HG03469 (cell line): ENCODE measurements around the gene TSPAN11.

Source experiments
- ATAC-seq: cut with Tn5 transposase; IDR thresholded peaks from one replicate; pipeline ENCODE4 v1.9.1; 2021; ENCODE audit warnings: mild to moderate bottlenecking, moderate library complexity, moderate number of reproducible peaks; ENCODE audit not compliant: unreplicated experiment

TSPAN11 gene

DNA sequence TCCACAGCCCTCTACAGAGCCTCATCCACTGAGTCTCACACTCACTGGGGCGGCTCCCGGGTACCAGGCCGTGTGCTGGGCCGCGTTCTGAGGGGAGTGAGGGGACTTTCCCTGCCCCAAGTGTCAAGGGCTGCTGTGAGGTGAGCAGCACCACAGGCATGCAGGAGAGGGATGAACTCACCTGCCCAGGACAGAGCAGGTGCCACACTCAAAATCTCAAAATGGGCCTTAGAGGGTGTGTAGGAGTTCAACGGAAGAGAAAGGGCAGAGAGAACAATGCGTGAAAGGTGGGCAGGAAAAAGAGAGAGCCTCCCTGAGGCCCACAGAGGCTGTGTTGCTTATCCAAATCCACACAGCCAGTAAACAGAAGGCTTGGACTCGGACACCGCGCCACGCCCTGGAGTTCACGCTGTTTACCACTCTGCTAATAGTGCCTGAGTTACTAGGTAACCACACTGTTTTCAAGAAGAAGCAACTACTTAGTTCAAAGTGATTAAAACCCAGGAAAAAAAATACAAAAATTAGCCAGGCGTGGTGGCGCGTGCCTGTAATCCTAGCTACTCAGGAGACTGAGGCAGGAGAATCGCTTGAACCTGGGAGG lies 32.7 kb downstream of the TSPAN11 start:
- ATAC-seq = no peak

DNA sequence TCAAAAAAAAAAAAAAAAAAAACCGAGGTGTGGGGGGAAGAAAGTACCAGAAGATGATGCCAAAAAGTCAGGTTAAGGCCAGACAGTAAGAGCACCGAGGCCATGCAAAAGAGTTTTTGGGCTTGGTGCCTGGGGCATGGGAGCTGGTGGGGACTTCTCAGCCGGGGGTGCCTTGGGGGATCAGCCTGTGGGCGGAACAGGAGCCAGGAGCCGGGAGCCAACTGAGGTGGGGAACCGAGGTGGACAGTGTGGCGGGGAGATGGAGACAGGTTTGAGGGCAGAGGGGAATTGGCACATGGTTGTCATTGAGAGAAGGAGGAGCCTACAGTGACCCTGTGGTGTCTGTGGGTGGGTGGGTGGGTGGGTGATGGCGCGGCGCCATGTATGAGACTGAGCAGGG lies 33.2 kb downstream of the TSPAN11 start:
- ATAC-seq = no peak

DNA sequence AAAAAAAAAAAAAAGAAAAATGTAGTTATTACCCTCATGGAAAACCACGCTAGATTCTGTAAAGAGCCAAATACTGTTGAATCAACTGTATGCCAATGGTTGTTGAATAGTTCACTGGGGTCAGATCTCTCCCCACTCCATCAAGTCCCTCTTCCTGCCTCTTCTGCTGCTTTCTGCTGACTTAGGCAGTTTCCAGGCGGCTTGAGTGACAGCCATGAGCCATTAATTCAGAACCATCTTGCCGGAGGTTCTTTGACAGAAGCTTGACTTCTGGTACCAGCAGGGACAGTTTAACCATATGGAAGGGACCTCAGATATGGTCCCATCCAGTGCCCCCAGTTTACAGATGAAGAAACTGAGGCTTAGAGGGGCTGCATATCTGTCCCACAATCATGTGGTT lies 34.5 kb downstream of the TSPAN11 start:
- ATAC-seq = no peak

DNA sequence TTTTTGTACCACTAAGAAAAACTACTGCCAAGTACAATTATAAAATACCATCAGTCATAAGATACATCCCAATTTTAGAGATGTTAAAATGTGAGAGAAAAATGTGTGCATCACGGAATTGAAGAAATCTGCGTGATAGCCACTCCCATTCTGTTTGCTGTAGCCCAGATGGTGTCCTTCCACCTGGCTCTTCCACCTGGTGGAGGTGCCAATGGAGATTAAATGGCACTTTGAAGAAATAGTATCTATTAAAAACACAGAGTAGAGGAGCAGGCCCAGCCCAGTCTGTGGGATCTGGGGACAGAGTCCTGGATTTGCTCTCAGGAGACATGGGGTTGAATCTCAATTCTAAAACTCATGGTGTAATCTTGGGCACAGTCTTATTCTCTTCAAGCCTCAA lies 35.5 kb downstream of the TSPAN11 start:
- no peak for ATAC-seq

DNA sequence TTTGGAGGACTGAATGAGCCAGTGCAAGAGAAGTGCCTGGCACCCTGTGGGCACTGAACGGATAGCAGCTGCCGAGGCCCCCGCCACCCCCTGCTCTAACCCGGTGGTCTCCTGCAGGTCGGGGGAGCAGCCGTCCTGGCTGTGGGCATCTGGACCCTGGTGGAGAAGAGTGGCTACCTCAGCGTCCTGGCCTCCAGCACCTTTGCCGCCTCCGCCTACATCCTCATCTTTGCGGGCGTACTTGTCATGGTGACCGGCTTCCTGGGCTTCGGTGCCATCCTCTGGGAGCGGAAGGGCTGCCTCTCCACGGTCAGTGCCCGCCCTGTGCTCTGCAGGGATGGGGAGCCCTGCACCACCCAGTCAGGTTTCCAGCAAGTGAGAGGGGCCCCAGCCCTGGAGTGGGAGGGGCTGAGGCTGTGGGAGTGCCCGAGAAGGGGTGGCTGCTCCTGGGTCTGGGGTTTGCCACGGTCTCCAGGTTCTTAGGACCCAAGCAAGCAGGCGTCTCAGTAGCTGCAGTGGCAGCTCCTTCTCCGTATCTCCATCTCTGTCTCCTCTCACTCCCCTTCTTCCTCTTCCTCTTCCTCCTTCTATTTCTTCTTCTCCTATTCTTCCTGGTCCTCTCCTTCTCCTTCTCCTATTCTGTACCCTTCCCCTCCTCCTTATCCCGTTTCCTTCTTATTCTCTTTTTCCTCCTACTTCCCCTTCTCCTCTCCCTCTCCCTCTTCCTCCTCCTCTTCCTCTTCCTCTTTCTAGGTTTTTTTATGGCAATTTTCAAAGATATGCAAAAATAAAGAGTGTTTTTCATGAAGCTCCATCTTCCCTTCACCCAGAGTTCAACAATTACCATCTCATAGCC lies 37.4 kb downstream of the TSPAN11 start:
- ATAC-seq = no peak

DNA sequence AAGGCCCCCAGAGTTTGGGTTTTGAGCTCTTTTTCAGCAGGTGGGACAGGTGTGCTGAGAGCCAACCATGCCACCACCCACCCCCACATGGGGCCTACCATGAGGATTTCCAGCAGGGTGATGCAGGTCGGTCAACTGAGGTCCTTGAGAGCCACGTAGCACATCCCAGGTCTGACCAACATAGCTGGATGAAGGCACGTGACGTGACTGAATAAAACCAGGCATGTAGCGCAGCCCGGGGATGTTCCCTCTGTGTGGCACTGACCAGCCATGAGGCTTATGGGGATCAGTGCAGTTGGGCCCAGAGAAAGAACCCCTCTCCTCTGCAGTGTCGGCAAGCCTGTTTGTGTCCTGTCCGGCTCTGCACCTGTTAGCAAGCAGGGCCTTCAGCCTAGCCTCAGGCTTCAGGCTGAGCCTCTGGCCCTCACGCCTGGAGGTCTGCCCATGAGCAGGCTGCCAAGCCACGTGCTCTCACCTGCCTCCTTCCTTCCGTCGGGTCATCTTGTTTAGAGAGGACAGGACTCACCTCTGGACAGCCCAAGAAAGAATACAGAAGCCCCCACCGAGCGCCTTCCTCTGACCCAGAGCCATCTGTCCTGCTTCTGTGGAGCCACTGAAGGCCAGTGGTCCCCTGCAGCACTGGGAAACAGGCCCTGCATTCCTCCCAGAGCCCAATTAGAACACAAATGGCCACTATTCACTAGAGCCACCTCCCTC lies 38.5 kb downstream of the TSPAN11 start:
- ATAC-seq = no peak

DNA sequence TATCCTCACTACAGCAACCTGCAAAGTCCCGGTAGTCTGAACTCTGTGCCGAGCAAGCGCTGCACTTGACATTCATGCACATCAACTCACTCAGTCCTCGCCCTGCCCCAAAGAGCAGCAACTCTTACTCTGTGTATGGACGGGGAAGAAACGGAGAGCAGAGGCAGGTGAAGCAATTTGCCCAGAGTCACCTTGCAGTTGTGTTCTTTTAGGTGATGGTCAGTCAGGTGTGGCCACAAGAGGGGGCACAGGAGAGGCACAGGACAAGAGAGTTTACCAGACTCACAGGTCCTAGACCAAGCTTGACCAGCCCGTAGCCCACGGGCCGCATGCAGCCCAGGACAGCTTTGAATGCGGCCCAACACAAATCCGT lies 39.1 kb downstream of the TSPAN11 start:
- ATAC-seq = no peak

DNA sequence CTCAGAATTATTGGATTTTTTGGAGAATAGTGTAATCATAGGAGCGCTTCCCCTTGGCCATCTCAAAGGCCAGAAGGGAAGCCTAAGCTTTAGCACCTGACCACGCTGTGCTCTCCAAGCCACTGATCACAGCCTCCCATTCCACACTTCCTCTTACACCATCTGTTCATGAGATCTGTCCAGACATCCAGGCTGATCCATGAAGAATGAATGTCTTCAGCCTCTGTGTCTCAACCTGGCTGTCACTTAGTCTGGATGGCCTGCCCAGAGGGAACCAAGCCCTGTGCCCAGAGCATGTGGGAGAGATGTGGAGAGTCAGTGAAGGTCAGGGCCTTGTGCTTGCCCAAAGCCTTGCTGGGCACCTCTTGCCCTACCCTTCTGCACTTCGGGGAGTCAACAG lies 40.5 kb downstream of the TSPAN11 start:
- no peak for ATAC-seq

DNA sequence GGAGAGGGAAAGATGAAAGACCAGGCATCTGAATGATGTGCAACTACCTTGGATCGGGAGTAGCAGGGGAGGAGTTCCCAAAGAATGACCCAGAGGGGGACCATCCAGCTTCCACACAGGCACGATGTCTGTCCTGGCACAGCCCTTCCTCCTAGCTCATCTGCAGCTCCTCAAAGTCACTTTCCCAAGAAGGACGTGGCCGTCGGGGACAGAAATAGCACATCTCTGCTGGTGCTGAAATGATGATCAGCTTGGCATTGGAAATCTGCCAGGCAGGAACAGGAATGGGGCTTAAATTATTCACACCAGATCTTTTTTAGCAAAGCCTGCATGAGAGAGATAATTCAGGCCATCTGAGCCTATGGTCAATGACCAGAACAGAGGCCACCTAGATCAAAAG lies 41.7 kb downstream of the TSPAN11 start:
- no peak for ATAC-seq

DNA sequence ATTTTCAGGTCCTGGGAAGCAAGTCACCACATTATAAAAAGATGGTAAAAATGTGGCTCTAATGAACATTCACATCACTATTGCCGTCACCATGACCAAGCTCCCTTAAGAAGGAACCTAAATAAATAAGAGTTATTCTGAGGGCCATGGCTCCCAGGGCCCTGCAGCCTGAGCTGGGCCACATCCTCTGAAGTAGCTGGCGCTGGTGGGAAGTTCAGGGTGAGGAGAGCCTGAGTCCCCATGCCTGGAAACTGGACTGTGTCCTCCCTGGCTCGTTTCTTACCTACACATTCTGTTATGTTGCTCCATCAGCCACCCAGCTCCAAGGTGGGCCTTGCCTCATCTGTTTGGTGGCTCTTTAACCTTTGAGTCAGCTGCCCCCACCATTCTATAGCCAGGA lies 42.5 kb downstream of the TSPAN11 start:
- ATAC-seq = no peak

DNA sequence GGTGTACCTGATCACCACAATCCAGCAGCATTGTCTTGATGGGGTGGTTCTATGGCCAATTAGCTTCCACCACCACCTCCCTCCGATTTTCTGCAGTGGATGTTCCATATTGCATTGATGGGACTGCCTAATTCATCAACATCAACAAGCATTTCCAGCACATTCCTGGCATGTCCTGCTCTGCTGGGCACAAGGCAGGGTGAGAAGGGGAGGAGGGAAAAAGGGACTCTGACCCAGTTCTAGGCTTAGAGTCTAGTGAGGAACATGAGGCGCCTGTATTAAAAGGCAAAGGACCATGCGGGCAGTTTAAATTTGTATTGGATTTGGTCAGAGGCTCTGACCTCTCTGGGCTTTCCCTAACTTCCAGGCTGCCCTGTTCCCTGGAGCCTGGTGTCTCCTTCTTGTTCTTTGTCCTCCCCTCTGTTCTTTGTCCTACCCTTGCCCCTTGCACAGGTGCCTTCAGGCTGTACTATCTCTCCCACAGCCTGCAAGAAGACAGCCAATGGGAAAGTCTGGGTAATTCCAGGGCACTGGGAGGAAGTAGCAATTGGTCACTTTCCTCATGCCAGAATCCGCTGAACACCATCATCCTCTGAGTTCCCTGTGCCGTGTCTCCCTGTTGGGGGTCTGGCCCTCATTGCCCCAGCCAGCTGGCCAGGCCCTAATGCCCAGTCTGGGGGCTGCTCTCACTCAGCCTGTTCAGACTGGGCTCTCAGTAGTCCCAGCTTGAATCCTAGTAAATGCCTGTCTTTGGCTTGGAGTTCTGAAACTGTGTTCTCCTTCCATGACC lies 43.3 kb downstream of the TSPAN11 start:
- ATAC-seq = no peak

DNA sequence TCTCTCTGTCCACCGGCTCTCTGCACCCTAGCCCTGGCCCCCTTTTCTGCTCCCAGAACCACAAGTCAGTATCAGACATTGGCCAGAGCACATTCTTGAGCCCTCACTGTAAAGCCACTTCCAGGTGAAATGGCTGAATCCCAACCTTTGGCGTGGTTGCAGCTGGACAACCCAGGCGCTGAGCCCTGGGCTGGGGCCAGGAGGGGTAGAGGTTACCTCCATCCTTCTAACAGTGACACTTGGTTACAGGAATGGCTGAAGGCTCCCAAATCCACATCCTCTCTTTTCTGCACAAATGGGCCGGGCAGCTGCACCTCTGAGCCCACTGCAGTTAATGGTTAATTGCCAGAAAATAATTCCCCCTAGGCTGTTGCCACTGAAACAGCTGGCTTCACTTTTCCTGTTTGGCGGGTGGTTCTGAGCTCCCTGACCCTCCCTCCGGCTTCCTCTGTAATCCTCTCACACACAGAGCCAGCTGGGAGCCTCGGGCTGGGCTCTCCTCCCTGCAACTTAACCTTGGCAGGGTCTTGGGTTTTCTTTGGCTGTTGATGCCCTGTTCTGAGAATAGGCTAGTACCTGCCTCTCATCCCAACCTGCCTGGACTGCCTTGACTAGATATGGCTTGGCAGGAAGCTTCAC lies 44.1 kb downstream of the TSPAN11 start:
- no peak for ATAC-seq

DNA sequence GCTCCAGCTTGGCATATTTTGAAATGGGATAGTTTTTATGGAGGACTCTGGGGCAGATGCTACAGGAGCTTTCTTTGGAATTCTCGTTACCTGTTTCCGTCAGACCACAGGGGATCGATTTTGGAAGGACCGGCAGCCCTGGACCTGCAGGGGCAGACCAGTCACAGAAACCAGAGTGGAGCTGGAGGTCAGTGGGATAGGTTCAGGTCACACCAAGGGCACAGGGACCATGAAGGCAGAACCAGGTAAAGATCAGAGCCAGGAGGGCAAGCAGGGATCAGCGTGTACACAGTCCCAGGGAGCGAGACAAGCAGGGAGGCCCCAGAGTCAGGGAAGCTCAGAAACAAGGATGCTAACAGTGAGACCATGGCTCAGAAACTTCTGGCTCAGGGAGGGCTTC lies 45.5 kb downstream of the TSPAN11 start:
- ATAC-seq = no peak

DNA sequence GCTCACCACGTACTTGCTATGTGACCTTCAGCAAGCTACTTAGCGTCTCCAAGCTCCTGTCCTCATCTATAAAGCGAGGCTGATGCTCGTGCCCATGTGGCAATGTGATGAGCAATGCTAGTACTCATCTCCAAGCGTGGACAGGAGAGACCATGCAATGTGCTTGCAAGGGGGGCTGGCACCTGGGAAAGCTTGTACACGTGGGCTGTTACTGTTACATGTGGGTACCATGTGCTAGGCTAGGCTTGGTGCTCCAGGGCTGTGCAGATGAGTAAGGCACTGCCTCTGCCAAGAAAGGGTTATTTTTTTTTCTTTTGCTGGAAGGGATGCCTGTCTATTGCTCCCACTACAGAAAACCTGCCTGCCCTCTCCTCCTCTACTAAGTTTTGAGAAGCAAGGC lies 46.6 kb downstream of the TSPAN11 start:
- ATAC-seq = no peak

DNA sequence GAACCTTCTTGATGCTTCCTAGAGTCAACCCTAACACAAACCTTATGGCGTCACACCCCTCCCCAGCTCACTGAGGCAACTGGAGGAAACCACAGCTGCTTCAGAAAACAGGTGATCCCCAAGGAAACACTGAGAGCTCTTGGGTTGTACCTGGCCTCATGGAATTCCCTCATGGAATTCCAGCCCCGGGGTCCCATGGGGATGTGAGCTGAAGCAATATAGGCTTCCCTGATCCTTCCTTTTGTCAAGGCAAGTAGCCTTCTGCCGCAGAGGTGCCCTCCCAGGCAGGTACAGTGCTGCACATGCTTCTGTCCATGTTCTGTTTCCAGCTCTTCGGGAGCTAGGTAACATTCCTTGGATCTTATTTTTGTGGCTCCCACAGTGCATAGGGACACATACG lies 47.3 kb downstream of the TSPAN11 start:
- ATAC-seq = no peak

DNA sequence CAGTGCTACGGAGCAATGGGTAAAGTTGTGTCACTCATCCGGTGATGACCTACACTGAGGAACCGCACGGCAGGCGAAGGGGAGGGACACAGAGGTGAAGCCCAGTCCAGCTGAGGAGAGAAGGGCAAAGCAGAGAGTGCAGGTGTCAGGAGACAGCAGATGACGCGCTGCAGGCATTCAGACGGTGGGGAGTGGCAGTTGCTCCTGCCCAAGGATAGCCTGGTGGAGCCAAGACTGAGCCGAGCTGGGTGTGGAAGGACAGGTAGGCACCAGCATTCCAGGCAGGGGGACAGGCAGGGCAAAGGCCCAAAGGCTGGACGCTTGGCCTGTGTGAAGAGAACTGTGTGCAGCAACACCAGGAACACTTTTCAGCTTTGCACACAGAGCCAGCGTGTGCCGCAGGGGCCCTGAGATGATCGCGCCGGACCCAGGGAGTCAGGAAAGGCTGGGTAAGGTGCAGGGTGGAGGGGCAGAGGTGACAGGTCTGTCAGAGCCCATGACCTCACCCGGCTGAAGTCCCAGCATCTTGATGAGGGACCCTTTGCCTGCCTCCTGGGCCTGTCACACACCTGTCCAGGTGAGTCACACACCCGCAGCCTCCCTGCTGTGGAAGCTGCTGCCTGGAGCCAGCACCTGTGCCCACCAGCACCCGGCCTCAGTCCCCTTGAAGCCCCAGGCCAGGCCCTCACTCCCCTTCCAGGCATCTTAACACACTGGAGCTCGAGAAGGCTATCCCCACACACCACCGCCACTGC lies 48.4 kb downstream of the TSPAN11 start:
- no peak for ATAC-seq

DNA sequence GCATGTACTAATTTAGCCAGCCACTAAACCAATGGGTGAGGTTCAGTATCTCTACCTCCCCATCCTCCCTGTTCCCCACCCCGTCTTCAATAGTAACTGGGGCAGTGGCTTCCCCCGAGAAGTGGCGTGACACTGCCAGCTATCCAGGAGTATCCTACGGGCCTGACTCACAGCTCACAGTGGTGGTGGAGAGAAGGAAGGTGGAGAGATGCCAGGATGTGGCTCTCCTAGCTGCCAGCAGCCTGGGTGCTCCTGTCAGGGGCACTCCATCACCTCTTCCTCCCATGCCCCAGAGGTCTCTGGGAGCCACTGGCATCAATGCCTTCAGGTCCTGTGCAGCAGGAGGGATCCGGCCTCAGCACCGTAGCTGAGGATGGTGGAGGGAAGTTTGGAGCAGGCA lies 49.0 kb downstream of the TSPAN11 start:
- ATAC-seq = no peak

DNA sequence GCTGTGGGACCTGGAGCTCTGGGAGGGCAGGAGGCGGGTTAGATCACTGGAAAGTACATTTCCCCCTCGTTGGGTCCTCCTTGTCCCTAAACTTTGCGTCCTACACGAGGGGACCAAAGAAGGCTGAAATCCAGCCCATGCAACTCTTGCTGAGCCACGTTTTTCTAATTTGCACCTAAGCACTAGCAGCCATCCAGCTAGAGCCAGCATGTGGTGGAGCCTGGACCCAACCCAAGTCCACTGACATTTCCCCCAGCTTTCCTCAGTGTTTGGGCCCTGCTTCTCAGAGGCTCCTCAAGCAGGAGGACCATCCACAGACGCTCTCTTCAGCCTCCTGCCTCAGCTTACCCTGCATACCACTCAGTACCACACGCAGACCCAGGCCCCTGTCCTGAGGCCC lies 49.7 kb downstream of the TSPAN11 start:
- no peak for ATAC-seq

DNA sequence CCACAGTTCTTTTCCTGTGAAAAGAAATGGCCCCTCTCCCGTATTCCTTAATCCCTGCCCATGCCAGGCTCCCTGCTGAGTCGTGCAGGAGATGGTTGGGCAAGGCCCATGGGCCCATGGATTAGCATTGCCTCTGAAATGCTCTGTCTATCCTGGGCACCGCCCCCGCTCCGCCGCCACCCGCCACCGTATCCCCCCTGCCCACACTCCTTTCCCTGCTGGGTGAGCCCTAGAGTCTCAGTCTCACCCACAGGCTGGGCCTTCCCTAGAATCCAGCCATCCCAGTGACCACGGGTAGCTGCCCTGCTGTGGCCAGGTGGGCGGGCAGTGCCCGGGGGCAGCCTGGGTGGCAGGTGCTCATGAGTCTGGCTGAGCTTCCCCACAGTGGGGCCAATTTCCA lies 50.6 kb downstream of the TSPAN11 start:
- no peak for ATAC-seq
